ENCODE data around the gene PDCD7.

DNA sequence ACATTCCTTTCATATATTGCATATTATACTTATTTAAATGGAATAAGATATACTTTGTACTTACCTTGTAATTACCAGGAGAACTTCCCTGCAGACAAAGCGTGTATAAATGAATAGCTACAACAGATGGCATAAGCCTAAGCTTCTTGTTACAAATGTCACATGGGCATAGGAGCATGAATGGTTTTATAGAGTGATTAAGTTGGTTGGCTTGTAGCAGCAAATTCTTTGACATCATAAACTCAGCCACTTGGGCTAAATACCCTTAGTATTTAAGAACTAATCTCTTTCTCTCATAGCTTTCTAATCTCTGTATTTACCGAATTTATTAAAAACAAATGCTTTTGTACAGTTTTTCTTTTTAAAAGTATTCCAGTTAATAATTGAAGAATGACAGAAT, 18.5 kb downstream of the PDCD7 start, which contains the start of gene UBAP1L:
- no peak for TF ChIP-seq POLR2AphosphoS5 (IDR thresholded peaks at IDR 0.05; ENCODE audit: low read depth, low read length)
- TF ChIP-seq, protein P1, sequence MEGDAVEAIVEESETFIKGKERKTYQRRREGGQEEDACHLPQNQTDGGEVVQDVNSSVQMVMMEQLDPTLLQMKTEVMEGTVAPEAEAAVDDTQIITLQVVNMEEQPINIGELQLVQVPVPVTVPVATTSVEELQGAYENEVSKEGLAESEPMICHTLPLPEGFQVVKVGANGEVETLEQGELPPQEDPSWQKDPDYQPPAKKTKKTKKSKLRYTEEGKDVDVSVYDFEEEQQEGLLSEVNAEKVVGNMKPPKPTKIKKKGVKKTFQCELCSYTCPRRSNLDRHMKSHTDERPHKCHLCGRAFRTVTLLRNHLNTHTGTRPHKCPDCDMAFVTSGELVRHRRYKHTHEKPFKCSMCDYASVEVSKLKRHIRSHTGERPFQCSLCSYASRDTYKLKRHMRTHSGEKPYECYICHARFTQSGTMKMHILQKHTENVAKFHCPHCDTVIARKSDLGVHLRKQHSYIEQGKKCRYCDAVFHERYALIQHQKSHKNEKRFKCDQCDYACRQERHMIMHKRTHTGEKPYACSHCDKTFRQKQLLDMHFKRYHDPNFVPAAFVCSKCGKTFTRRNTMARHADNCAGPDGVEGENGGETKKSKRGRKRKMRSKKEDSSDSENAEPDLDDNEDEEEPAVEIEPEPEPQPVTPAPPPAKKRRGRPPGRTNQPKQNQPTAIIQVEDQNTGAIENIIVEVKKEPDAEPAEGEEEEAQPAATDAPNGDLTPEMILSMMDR (IDR thresholded peaks at IDR 0.05 in 2 of 3, conservative IDR thresholded peaks at IDR 0.05 in 1 of 3; ENCODE audit: borderline replicate concordance in 1 of 3, insufficient read depth in 1 of 3, low read depth in 2 of 3, low read length in 2 of 3): no peak
- no peak for TF ChIP-seq EZH2phosphoT487 (IDR thresholded peaks at IDR 0.05; ENCODE audit: borderline replicate concordance)
- TF ChIP-seq, protein P2, sequence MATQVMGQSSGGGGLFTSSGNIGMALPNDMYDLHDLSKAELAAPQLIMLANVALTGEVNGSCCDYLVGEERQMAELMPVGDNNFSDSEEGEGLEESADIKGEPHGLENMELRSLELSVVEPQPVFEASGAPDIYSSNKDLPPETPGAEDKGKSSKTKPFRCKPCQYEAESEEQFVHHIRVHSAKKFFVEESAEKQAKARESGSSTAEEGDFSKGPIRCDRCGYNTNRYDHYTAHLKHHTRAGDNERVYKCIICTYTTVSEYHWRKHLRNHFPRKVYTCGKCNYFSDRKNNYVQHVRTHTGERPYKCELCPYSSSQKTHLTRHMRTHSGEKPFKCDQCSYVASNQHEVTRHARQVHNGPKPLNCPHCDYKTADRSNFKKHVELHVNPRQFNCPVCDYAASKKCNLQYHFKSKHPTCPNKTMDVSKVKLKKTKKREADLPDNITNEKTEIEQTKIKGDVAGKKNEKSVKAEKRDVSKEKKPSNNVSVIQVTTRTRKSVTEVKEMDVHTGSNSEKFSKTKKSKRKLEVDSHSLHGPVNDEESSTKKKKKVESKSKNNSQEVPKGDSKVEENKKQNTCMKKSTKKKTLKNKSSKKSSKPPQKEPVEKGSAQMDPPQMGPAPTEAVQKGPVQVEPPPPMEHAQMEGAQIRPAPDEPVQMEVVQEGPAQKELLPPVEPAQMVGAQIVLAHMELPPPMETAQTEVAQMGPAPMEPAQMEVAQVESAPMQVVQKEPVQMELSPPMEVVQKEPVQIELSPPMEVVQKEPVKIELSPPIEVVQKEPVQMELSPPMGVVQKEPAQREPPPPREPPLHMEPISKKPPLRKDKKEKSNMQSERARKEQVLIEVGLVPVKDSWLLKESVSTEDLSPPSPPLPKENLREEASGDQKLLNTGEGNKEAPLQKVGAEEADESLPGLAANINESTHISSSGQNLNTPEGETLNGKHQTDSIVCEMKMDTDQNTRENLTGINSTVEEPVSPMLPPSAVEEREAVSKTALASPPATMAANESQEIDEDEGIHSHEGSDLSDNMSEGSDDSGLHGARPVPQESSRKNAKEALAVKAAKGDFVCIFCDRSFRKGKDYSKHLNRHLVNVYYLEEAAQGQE (IDR thresholded peaks at IDR 0.05; ENCODE audit: low read depth): no peak
- TF ChIP-seq, protein P3, sequence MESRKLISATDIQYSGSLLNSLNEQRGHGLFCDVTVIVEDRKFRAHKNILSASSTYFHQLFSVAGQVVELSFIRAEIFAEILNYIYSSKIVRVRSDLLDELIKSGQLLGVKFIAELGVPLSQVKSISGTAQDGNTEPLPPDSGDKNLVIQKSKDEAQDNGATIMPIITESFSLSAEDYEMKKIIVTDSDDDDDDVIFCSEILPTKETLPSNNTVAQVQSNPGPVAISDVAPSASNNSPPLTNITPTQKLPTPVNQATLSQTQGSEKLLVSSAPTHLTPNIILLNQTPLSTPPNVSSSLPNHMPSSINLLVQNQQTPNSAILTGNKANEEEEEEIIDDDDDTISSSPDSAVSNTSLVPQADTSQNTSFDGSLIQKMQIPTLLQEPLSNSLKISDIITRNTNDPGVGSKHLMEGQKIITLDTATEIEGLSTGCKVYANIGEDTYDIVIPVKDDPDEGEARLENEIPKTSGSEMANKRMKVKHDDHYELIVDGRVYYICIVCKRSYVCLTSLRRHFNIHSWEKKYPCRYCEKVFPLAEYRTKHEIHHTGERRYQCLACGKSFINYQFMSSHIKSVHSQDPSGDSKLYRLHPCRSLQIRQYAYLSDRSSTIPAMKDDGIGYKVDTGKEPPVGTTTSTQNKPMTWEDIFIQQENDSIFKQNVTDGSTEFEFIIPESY (IDR thresholded peaks at IDR 0.05; ENCODE audit: extremely low read depth, insufficient replicate concordance, low read length): no peak
- no peak for TF ChIP-seq EZH2 (IDR thresholded peaks at IDR 0.05)
- TF ChIP-seq TCF7L2 (IDR thresholded peaks at IDR 0.05; ENCODE audit: borderline replicate concordance, extremely low read depth, insufficient read depth, insufficient read length): no peak
- TF ChIP-seq POLR2A (IDR thresholded peaks at IDR 0.05; ENCODE audit: borderline replicate concordance, extremely low read depth, insufficient read depth, insufficient read length): no peak
- TF ChIP-seq ZNF274 (IDR thresholded peaks at IDR 0.05; ENCODE audit: low read depth, low read length): no peak
- no peak for TF ChIP-seq CBX3 (IDR thresholded peaks at IDR 0.05; ENCODE audit: low read depth)
- no peak for TF ChIP-seq SIN3A (IDR thresholded peaks at IDR 0.05; ENCODE audit: low read depth)
- no peak for TF ChIP-seq JUND (IDR thresholded peaks at IDR 0.05)
- TF ChIP-seq SRF (IDR thresholded peaks at IDR 0.05; ENCODE audit: low read depth): no peak
